IMR-90 (cell line): Measurements from ENCODE around the gene BTBD9. TPM values are rescaled to one million over a fixed set of nuclear protein-coding genes. Genes with fewer than 3 reads are reported as not detected.

Experiments used
- ATAC-seq: fragments of 200-7000 bp; cut with Tn5 transposase; 2 replicates; pipeline ENCODE4 v1.9.1; 2020; ENCODE audit warnings: low read depth, mild to moderate bottlenecking, moderate library complexity
- BruUV-seq: library from RNA; stranded (reverse); fragments of 400-500 nt; replicated peaks from 2 replicates; lab custom pipeline; 2021; lab: Mats Ljungman, UMichigan
- CTCF ChIA-PET: fragments of 300-600 bp; formaldehyde crosslinking; extraction: SDS; loops from one replicate; lab custom pipeline; 2021; ENCODE audit warnings: antibody characterized with exemption; lab: Yijun Ruan, JAX
- POLR2A ChIA-PET: fragments of 300-600 bp; sonication (Branson Sonifier 250); formaldehyde crosslinking; loops from one replicate; lab custom pipeline; 2022; ENCODE audit warnings: antibody characterized with exemption; ENCODE audit not compliant: unreplicated experiment; lab: Charles Lee
- DNase-seq: peaks from one replicate; pipeline ENCODE4 v3.0.0; 2013
- H2AFZ ChIP-seq: replicated peaks from 2 replicates; pipeline ENCODE3; 2013; ENCODE audit warnings: low read length, mild to moderate bottlenecking; ENCODE audit not compliant: poor library complexity
- H2AK5ac ChIP-seq: 2 replicates; pipeline ENCODE4 v1.6.1; 2013; ENCODE audit warnings: low read depth, low read length, inconsistent platforms
- H2AK9ac ChIP-seq: replicated peaks from 2 replicates; pipeline ENCODE3; 2013; ENCODE audit warnings: mild to moderate bottlenecking, low read depth, low read length, moderate library complexity; ENCODE audit not compliant: poor library complexity
- H2BK120ac ChIP-seq: 2 replicates; pipeline ENCODE4 v1.6.1; 2013; ENCODE audit warnings: low read depth, low read length, inconsistent platforms
- H2BK15ac ChIP-seq: 3 replicates; pipeline ENCODE4 v1.6.1; 2013; ENCODE audit warnings: low read depth, low read length, inconsistent platforms
- H2BK20ac ChIP-seq: 2 replicates; pipeline ENCODE4 v1.6.1; 2013; ENCODE audit warnings: low read depth, mild to moderate bottlenecking, inconsistent platforms, low read length, moderate library complexity
- H2BK5ac ChIP-seq: 2 replicates; pipeline ENCODE4 v1.6.1; 2013; ENCODE audit warnings: mild to moderate bottlenecking, low read depth, low read length, inconsistent platforms; ENCODE audit not compliant: poor library complexity, severe bottlenecking
- H3K14ac ChIP-seq: replicated peaks from 2 replicates; pipeline ENCODE4 v1.6.1; 2013; ENCODE audit warnings: low read depth, low read length, inconsistent platforms
- H3K18ac ChIP-seq: 2 replicates; pipeline ENCODE4 v1.6.1; 2013; ENCODE audit warnings: low read depth, low read length, control low read depth
- H3K23ac ChIP-seq: 2 replicates; pipeline ENCODE4 v1.6.1; 2013; ENCODE audit warnings: low read depth, low read length, inconsistent platforms
- H3K27ac ChIP-seq: 2 replicates; pipeline ENCODE4 v1.5.1; 2013; ENCODE audit warnings: mild to moderate bottlenecking, control low read depth, low read length; ENCODE audit not compliant: insufficient read depth
- H3K27me3 ChIP-seq: 2 replicates; pipeline ENCODE4 v1.6.1; 2013; ENCODE audit warnings: low read length; ENCODE audit not compliant: control insufficient read depth, insufficient read depth
- H3K36me3 ChIP-seq: 2 replicates; pipeline ENCODE4 v1.6.1; 2013; ENCODE audit warnings: low read length, mixed read lengths; ENCODE audit not compliant: control insufficient read depth, insufficient read depth
- H3K4ac ChIP-seq: 2 replicates; pipeline ENCODE4 v1.6.1; 2013; ENCODE audit warnings: low read depth, low read length, inconsistent platforms
- H3K4me1 ChIP-seq: 2 replicates; pipeline ENCODE4 v1.6.1; 2013; ENCODE audit warnings: low read length, mixed read lengths; ENCODE audit not compliant: control insufficient read depth, insufficient read depth
- H3K4me2 ChIP-seq: 2 replicates; pipeline ENCODE4 v1.6.1; 2013; ENCODE audit warnings: low read depth, mild to moderate bottlenecking, control low read depth, low read length, moderate library complexity
- H3K4me3 ChIP-seq: 2 replicates; pipeline ENCODE4 v1.5.1; 2013; ENCODE audit warnings: low read depth, mild to moderate bottlenecking, control low read depth, low read length, moderate library complexity; ENCODE audit not compliant: insufficient read depth
- H3K56ac ChIP-seq: 2 replicates; pipeline ENCODE4 v1.6.1; 2013; ENCODE audit warnings: low read length, inconsistent platforms; ENCODE audit not compliant: insufficient read depth; ENCODE audit errors: extremely low read depth
- H3K79me1 ChIP-seq, 2 experiments: 2 replicates each; pipeline ENCODE4 v1.6.1; 2013; ENCODE audit warnings: low read length in 2 of 2, inconsistent platforms in 1 of 2, low read depth in 1 of 2
- H3K9ac ChIP-seq: 2 replicates; pipeline ENCODE4 v1.6.1; 2013; ENCODE audit warnings: low read depth, low read length, control low read depth
- H3K9me1 ChIP-seq: 2 replicates; pipeline ENCODE4 v1.6.1; 2013; ENCODE audit warnings: low read length, inconsistent platforms; ENCODE audit not compliant: insufficient read depth
- H3K9me3 ChIP-seq: 2 replicates; pipeline ENCODE4 v1.6.1; 2013; ENCODE audit warnings: low read length; ENCODE audit not compliant: control insufficient read depth, insufficient read depth
- H4K20me1 ChIP-seq: 2 replicates; pipeline ENCODE4 v1.6.1; 2013; ENCODE audit warnings: low read length, inconsistent platforms; ENCODE audit not compliant: insufficient read depth
- H4K5ac ChIP-seq: 2 replicates; pipeline ENCODE4 v1.6.1; 2013; ENCODE audit warnings: mild to moderate bottlenecking, low read depth, low read length, control low read depth
- H4K8ac ChIP-seq, 2 experiments: 2 replicates each; pipeline ENCODE4 v1.6.1; 2013; ENCODE audit warnings: low read depth in 2 of 2, low read length in 2 of 2, control low read depth in 1 of 2, inconsistent platforms in 1 of 2
- H4K91ac ChIP-seq: 2 replicates; pipeline ENCODE4 v1.6.1; 2013; ENCODE audit warnings: low read depth, low read length, inconsistent platforms; ENCODE audit not compliant: insufficient read depth
- CEBPB ChIP-seq: IDR thresholded peaks from 2 replicates; pipeline ENCODE4 v1.6.1; 2012; ENCODE audit warnings: low read depth, low read length, improper control_type of control experiment
- CHD1 ChIP-seq: IDR thresholded peaks from 2 replicates; pipeline ENCODE4 v1.6.1; 2012; ENCODE audit warnings: low read depth, low read length, improper control_type of control experiment
- CTCF ChIP-seq: conservative IDR thresholded peaks from 2 replicates; pipeline ENCODE4 v1.5.1; 2012; ENCODE audit warnings: mild to moderate bottlenecking, low read depth, low read length, improper control_type of control experiment
- FOS ChIP-seq: fragments of 150-350 bp; IDR thresholded peaks from 2 replicates; pipeline ENCODE4 v1.6.1; 2016; ENCODE audit warnings: low read depth, low read length
- MAFK ChIP-seq: IDR thresholded peaks from 2 replicates; pipeline ENCODE4 v1.6.1; 2012; ENCODE audit warnings: low read depth, low read length, improper control_type of control experiment
- MAZ ChIP-seq: IDR thresholded peaks from 2 replicates; pipeline ENCODE4 v1.6.1; 2012; ENCODE audit warnings: low read depth, mild to moderate bottlenecking, low read length, improper control_type of control experiment, moderate library complexity, borderline replicate concordance
- MXI1 ChIP-seq: IDR thresholded peaks from 2 replicates; pipeline ENCODE4 v1.6.1; 2012; ENCODE audit warnings: low read depth, mild to moderate bottlenecking, low read length, moderate library complexity, borderline replicate concordance
- RCOR1 ChIP-seq: IDR thresholded peaks from 2 replicates; pipeline ENCODE4 v1.6.1; 2012; ENCODE audit warnings: mild to moderate bottlenecking, low read length, improper control_type of control experiment; ENCODE audit not compliant: insufficient replicate concordance
- SMC3 ChIP-seq: fragments of 150-350 bp; IDR thresholded peaks from 2 replicates; pipeline ENCODE4 v1.6.1; 2016; ENCODE audit warnings: low read depth, mild to moderate bottlenecking, antibody characterized with exemption, low read length, moderate library complexity
- USF2 ChIP-seq: fragments of 150-350 bp; IDR thresholded peaks from 2 replicates; pipeline ENCODE4 v1.6.1; 2017; ENCODE audit warnings: mild to moderate bottlenecking, antibody characterized with exemption, low read length, low read depth
- WGBS, 2 experiments: methylation state at CpG; one replicate each; pipeline versions ENCODE4 v1.1.5 to v1.1.7; 2013; ENCODE audit warnings: missing lambda C conversion rate in 2 of 2; ENCODE audit not compliant: insufficient read length in 1 of 2; ENCODE audit errors: extremely low coverage in 2 of 2; 5-methylcytosine and 5-hydroxymethylcytosine counted together
- dilution Hi-C: fragments of 300-500 bp; cut with HindIII; formaldehyde crosslinking; loops from one replicate; pipeline ENCODE4 v1.14.3; 2018; ENCODE audit warnings: low sequenced_read_pairs; ENCODE audit not compliant: unreplicated experiment
- in situ Hi-C: fragments of 300-500 bp; cut with MboI; formaldehyde crosslinking; loops from 3 replicates; pipeline ENCODE4 v1.14.3; 2019; ENCODE audit warnings: low sequenced_read_pairs, inconsistent platforms, mixed read lengths
- intact Hi-C: fragments of 100-400 bp; cut with micrococcal nuclease; formaldehyde crosslinking; loops from 2 replicates; pipeline ENCODE4 v1.10.0; 2022
- polyA plus RNA-seq, 3 experiments: library from polyadenylated mRNA; depleted of rRNA; stranded (reverse); fragments of >200 nt; gene quantifications; 2 replicates each; pipeline ENCODE4 v1.2.3, GENCODE V29; 2012; ENCODE audit warnings: low replicate concordance in 1 of 3
- total RNA-seq: library from RNA; depleted of rRNA; stranded (reverse); fragments of >200 nt; gene quantifications from 2 replicates; pipeline ENCODE4 v1.2.3, GENCODE V29; 2012

Gene BTBD9
- total and polyA plus RNA-seq, 2 of the 4 experiments (the other 2 are of a cell fraction) = 4.1 to 22.0 TPM

- Histone ChIP-seq H3K27ac (no peak overlapping the region), H3K9ac (no peak overlapping the region), H2AK5ac (no peak overlapping the region), H2BK15ac (no peak overlapping the region), H3K18ac (no peak overlapping the region), H3K36me3 (peaks cover 13% of the 10 kb centered on the region), H2BK120ac (no peak overlapping the region), H3K79me1 (peaks cover under 1 to 8% of the 10 kb centered on the region in 2 experiments), H3K4ac (no peak overlapping the region), H3K4me3 (no peak overlapping the region), H2AK9ac (no peak overlapping the region), H4K5ac (no peak overlapping the region), H4K91ac (no peak overlapping the region), H3K23ac (no peak overlapping the region), H3K56ac (no peak overlapping the region), H2BK5ac (no peak overlapping the region), H4K20me1 (peaks cover under 1% of the 10 kb centered on the region; the same call in 1 of the 2 replicates), H3K4me2 (no peak overlapping the region), H3K4me1 (peaks cover 3% of the 10 kb centered on the region; the same call in 1 of the 2 replicates), H3K27me3 (no peaks in the 10 kb centered on the region), H2BK20ac (no peak overlapping the region), H4K8ac (no peak overlapping the region), H2AFZ (no peak overlapping the region), H3K9me1 (0 out of 2 replicates have a peak, but pooled peaks cover 3% of the 10 kb centered on the region), H3K14ac (no peak overlapping the region), H3K9me3 (no peaks in the 10 kb centered on the region)
- DNase-seq (no peak), ATAC-seq (no peak)
- ChIA-PET POLR2A (no interaction called here), CTCF (no interaction called here)
- no TSS peak for BruUV-seq
- TF ChIP-seq SMC3 (no peak), USF2 (no peak), MAZ (no peak), CTCF (no peak), MXI1 (no peak), FOS (no peak), CHD1 (no peak), MAFK (no peak), CEBPB (no peak), RCOR1 (no peak)
- in situ Hi-C loops = no loop called here
- intact Hi-C loops = no loop called here
- WGBS, 2 experiments = no CpG with 5 or more reads among the region's 2 CpGs
- dilution Hi-C loops = no loop called here
These were observed 42.1 kb upstream of the BTBD9 start for GRCh38 chr6:38681850-38682249.
